SK-N-SH (cell line): Measurements from ENCODE around the gene KIZ. TPM values are rescaled to one million over a fixed set of nuclear protein-coding genes. Genes with fewer than 3 reads are reported as not detected.
A peak's percentile ranks its signal among the peaks of the same experiment; 100 is the strongest.

Experiments
- CTCF ChIA-PET: fragments of 300-600, 350-600 bp; formaldehyde crosslinking; extraction: SDS; loops from one replicate; lab custom pipeline; 2021; lab: Yijun Ruan, JAX
- POLR2A ChIA-PET: fragments of 350-600 bp; sonication (Branson Sonifier 250); formaldehyde crosslinking; extraction: SDS; loops from one replicate; lab custom pipeline; 2020; ENCODE audit warnings: antibody characterized with exemption, inconsistent platforms; lab: Yijun Ruan, JAX
- DNase-seq: peaks from one replicate; pipeline ENCODE4 v3.0.0; 2012
- H2AFZ ChIP-seq: fragments of 200-600 bp; sonication (generic); 2 replicates; pipeline ENCODE4 v1.8.1; 2016; ENCODE audit warnings: antibody characterized with exemption, mild to moderate bottlenecking, low read depth
- H3F3A ChIP-seq: fragments of 200-600 bp; sonication (generic); replicated peaks from 2 replicates; pipeline ENCODE3; 2016; ENCODE audit warnings: antibody characterized with exemption, mild to moderate bottlenecking; ENCODE audit not compliant: insufficient read depth
- H3K27ac ChIP-seq, 2 experiments: fragments of 200-500 bp in 1 of 2; fragments of 200-600 bp in 1 of 2; sonication (Bioruptor generic) in 1 of 2; sonication (generic), shearing (Covaris generic) in 1 of 2; 2 replicates each; pipeline versions ENCODE4 v1.5.1 to v1.6.1; 2014 to 2016; ENCODE audit warnings: low read depth in 2 of 2, inconsistent platforms in 1 of 2, low read length in 1 of 2, mild to moderate bottlenecking in 1 of 2, mixed read lengths in 1 of 2
- H3K27me3 ChIP-seq: fragments of 200-600 bp; sonication (generic), shearing (Covaris generic); 2 replicates; pipeline ENCODE4 v1.6.1; 2016; ENCODE audit warnings: mixed run types; ENCODE audit not compliant: insufficient read depth
- H3K36me3 ChIP-seq, 2 experiments: fragments of 200-500 bp in 1 of 2; fragments of 200-600 bp in 1 of 2; sonication (Bioruptor generic) in 1 of 2; sonication (generic) in 1 of 2; replicated peaks in 1 of 2; 2 replicates each; pipeline versions ENCODE3 to v1.5.1; 2014 to 2016; ENCODE audit warnings: low read length in 1 of 2, mild to moderate bottlenecking in 1 of 2; ENCODE audit not compliant: insufficient read depth in 2 of 2, control insufficient read depth in 1 of 2
- H3K4me1 ChIP-seq, 2 experiments: fragments of 200-500 bp in 1 of 2; fragments of 200-600 bp in 1 of 2; sonication (Bioruptor generic) in 1 of 2; sonication (generic), shearing (Covaris generic) in 1 of 2; 2 replicates each; pipeline versions ENCODE4 v1.5.1 to v1.6.1; 2014 to 2016; ENCODE audit warnings: low read depth in 1 of 2, low read length in 1 of 2, mixed run types in 1 of 2; ENCODE audit not compliant: insufficient read depth in 2 of 2, control insufficient read depth in 1 of 2
- H3K4me2 ChIP-seq: fragments of 200-600 bp; sonication (generic), shearing (Covaris generic); 2 replicates; pipeline ENCODE4 v1.6.1; 2017; ENCODE audit warnings: mixed run types
- H3K4me3 ChIP-seq, 2 experiments: fragments of 200-500 bp in 1 of 2; fragments of 200-600 bp in 1 of 2; sonication (Bioruptor generic) in 1 of 2; sonication (generic), shearing (Covaris generic) in 1 of 2; 2 replicates each; pipeline versions ENCODE4 v1.5.1 to v1.8.1; 2014 to 2016; ENCODE audit warnings: low read depth in 2 of 2, inconsistent platforms in 1 of 2, low read length in 1 of 2, mild to moderate bottlenecking in 1 of 2, mixed read lengths in 1 of 2, moderate library complexity in 1 of 2
- H3K79me2 ChIP-seq: fragments of 200-600 bp; sonication (generic); 2 replicates; pipeline ENCODE4 v1.8.1; 2017; ENCODE audit warnings: mild to moderate bottlenecking; ENCODE audit not compliant: insufficient read depth
- H3K9ac ChIP-seq: fragments of 200-600 bp; sonication (generic); 2 replicates; pipeline ENCODE4 v1.6.1; 2017; ENCODE audit warnings: mixed run types
- H3K9me2 ChIP-seq: fragments of 200-600 bp; sonication (generic); 2 replicates; pipeline ENCODE4 v1.6.1; 2017; ENCODE audit warnings: mixed run types
- H3K9me3 ChIP-seq: fragments of 200-600 bp; sonication (generic); 2 replicates; pipeline ENCODE4 v1.6.1; 2017; ENCODE audit warnings: mixed run types, mild to moderate bottlenecking, moderate library complexity
- H4K20me1 ChIP-seq: fragments of 200-600 bp; sonication (generic); 2 replicates; pipeline ENCODE4 v1.6.1; 2017; ENCODE audit warnings: mild to moderate bottlenecking, mixed run types; ENCODE audit not compliant: insufficient read depth
- CHD2 ChIP-seq: fragments of 150-350 bp; IDR thresholded peaks from 2 replicates; pipeline ENCODE4 v1.6.1; 2018; ENCODE audit warnings: low read length; ENCODE audit not compliant: partially characterized antibody
- EP300 ChIP-seq, 2 experiments: IDR thresholded peaks; 2 replicates each; pipeline versions ENCODE4 v1.4.0 to v1.6.1; 2012; ENCODE audit warnings: borderline replicate concordance in 1 of 2, low read depth in 1 of 2, low read length in 1 of 2
- FOXJ3 ChIP-seq: sonication (generic); formaldehyde crosslinking; IDR thresholded peaks from 2 replicates; pipeline ENCODE4 v1.5.1; 2020; ENCODE audit warnings: mild to moderate bottlenecking, missing genetic modification reagents
- IRF3 ChIP-seq: fragments of 150-350 bp; IDR thresholded peaks from 2 replicates; pipeline ENCODE4 v1.6.1; 2016; ENCODE audit warnings: mild to moderate bottlenecking, low read depth, low read length
- JUND ChIP-seq: IDR thresholded peaks from 2 replicates; pipeline ENCODE4 v1.4.0; 2012
- MAX ChIP-seq: IDR thresholded peaks from 2 replicates; pipeline ENCODE4 v1.4.0; 2012; ENCODE audit warnings: low read depth
- MEF2A ChIP-seq: IDR thresholded peaks from 2 replicates; pipeline ENCODE4 v1.4.0; 2012; ENCODE audit warnings: low read depth, borderline replicate concordance
- MXI1 ChIP-seq: IDR thresholded peaks from 2 replicates; pipeline ENCODE4 v1.6.1; 2012; ENCODE audit warnings: mild to moderate bottlenecking, low read depth, low read length, improper control_type of control experiment
- NRF1 ChIP-seq: IDR thresholded peaks from 2 replicates; pipeline ENCODE4 v1.6.1; 2012; ENCODE audit warnings: low read depth, mild to moderate bottlenecking, low read length
- RCOR1 ChIP-seq: fragments of 150-350 bp; IDR thresholded peaks from 2 replicates; pipeline ENCODE4 v1.6.1; 2017; ENCODE audit warnings: antibody characterized with exemption, low read length
- REST ChIP-seq: IDR thresholded peaks from 2 replicates; pipeline ENCODE4 v1.6.1; 2012; ENCODE audit warnings: mild to moderate bottlenecking, low read depth, low read length, moderate library complexity
- SIN3A ChIP-seq: IDR thresholded peaks from 2 replicates; pipeline ENCODE4 v1.6.1; 2012; ENCODE audit warnings: low read depth, mild to moderate bottlenecking, low read length, moderate library complexity, borderline replicate concordance
- TEAD4 ChIP-seq: IDR thresholded peaks from 2 replicates; pipeline ENCODE4 v1.4.0; 2012; ENCODE audit warnings: mild to moderate bottlenecking, borderline replicate concordance; ENCODE audit not compliant: insufficient read depth
- WGBS: methylation state at CpG from one replicate; pipeline ENCODE4 v1.1.6; 2017; ENCODE audit warnings: low lambda C conversion rate; 5-methylcytosine and 5-hydroxymethylcytosine counted together
- polyA plus RNA-seq, 3 experiments: library from polyadenylated mRNA; depleted of rRNA; stranded (reverse); fragments of >200 nt; gene quantifications; 2 replicates each; pipeline ENCODE4 v1.2.3, GENCODE V29; 2012

The KIZ gene
- polyA plus RNA-seq, 1 of the 3 experiments (the other 2 are of a cell fraction) = 3.9 TPM

GRCh38 chr20:21104466-21104761, 21.5 kb upstream of the KIZ start:
- TF ChIP-seq MEF2A (no peak), SIN3A (no peak), MAX (no peak), JUND (no peak), CHD2 (no peak), IRF3 (no peak), NRF1 (no peak), RCOR1 (no peak), MXI1 (no peak)
- POLR2A ChIA-PET = no interaction called here
- H3K27ac ChIP-seq = no peak overlapping the region
- H3K36me3 ChIP-seq = no peaks in the 10 kb centered on the region
- H3K79me2 ChIP-seq = no peaks in the 10 kb centered on the region
- H3F3A ChIP-seq = no peaks in the 10 kb centered on the region
- peaks cover 84% of the 10 kb centered on the region for H3K27me3 ChIP-seq
- H2AFZ ChIP-seq = no peak overlapping the region
- no peak overlapping the region for H3K4me2 ChIP-seq
- H4K20me1 ChIP-seq = no peaks in the 10 kb centered on the region
- peak; percentile 10 for DNase-seq
- peaks cover 0 to 23% of the 10 kb centered on the region in 2 experiments; a peak in 1 of 4 replicates for H3K4me1 ChIP-seq
- 82% methylated on average over 5 of the region's 5 CpGs for WGBS
- H3K9me3 ChIP-seq = no peaks in the 10 kb centered on the region
- H3K9ac ChIP-seq = no peak overlapping the region
- H3K4me3 ChIP-seq = no peak overlapping the region
- CTCF ChIA-PET = interaction anchor here (1.0 to 2.8 kb wide), 2 partner anchors 131 to 401 kb away, joined by 4 to 11 read pairs; no protein-coding TSS in a partner anchor
- no peaks in the 10 kb centered on the region for H3K9me2 ChIP-seq

GRCh38 chr20:21104921-21105320, 21.0 kb upstream of the KIZ start:
- Histone ChIP-seq H3K9me3 (no peaks in the 10 kb centered on the region), H3K9me2 (no peaks in the 10 kb centered on the region), H3K27me3 (peaks cover 79% of the 10 kb centered on the region), H3K4me3 (no peak overlapping the region), H3K27ac (no peak overlapping the region), H3K79me2 (no peaks in the 10 kb centered on the region), H3F3A (no peaks in the 10 kb centered on the region), H3K4me2 (no peak overlapping the region), H2AFZ (no peak overlapping the region), H3K36me3 (no peaks in the 10 kb centered on the region), H4K20me1 (no peaks in the 10 kb centered on the region), H3K4me1 (peaks cover 0 to 21% of the 10 kb centered on the region in 2 experiments; a peak in 1 of 4 replicates), H3K9ac (no peak overlapping the region)
- DNase-seq = peak; percentile 27
- 16% methylated on average over 12 of the region's 16 CpGs for WGBS
- CTCF ChIA-PET = interaction anchor here (1.0 kb wide), 1 partner anchor 401 kb away, joined by 4 read pairs; no protein-coding TSS in a partner anchor
- POLR2A ChIA-PET = no interaction called here
- TF ChIP-seq REST (no peak), TEAD4 (no peak), EP300 (IDR thresholded peaks at IDR 0.05; ENCODE audit: borderline replicate concordance in 1 of 2, low read depth in 1 of 2, low read length in 1 of 2) (no peak), FOXJ3 (CRISPR knock-in tag) (no peak)
